H1 (cell line): ENCODE results near the gene HHIPL2. TPM values are rescaled to one million over a fixed set of nuclear protein-coding genes. Genes with fewer than 3 reads are reported as not detected.

Source experiments
- CTCF ChIA-PET: fragments of 300-600 bp; sonication (Branson Sonifier 250); formaldehyde crosslinking; loops from one replicate; lab custom pipeline; 2021; ENCODE audit not compliant: partially characterized antibody; lab: Charles Lee
- POLR2A ChIA-PET: fragments of 300-600 bp; sonication (Branson Sonifier 250); formaldehyde crosslinking; loops from one replicate; lab custom pipeline; 2021; ENCODE audit warnings: inconsistent platforms; ENCODE audit not compliant: partially characterized antibody; lab: Charles Lee
- DNase-seq, 2 experiments: peaks; one replicate each; pipeline versions ENCODE4 v3.0.0 to v3.0.0-alpha.2; 2010 to 2022; ENCODE audit warnings: low spot score in 2 of 2, low read depth in 1 of 2, mixed read lengths in 1 of 2
- FAIRE-seq: peaks from 2 replicates; lab custom pipeline; 2011; peaks lifted over from hg19 to GRCh38; lab: Jason Lieb, UNC
- H2AFZ ChIP-seq: 2 replicates; pipeline ENCODE4 v1.8.1; 2012; ENCODE audit warnings: low read length, inconsistent platforms
- H2AK5ac ChIP-seq: 2 replicates; pipeline ENCODE4 v1.6.1; 2013; ENCODE audit warnings: low read depth, low read length
- H2BK120ac ChIP-seq: replicated peaks from 2 replicates; pipeline ENCODE3; 2013; ENCODE audit warnings: low read depth, low read length, inconsistent platforms
- H2BK12ac ChIP-seq: 2 replicates; pipeline ENCODE4 v1.6.1; 2013; ENCODE audit warnings: low read depth, low read length
- H2BK15ac ChIP-seq: 2 replicates; pipeline ENCODE4 v1.6.1; 2013; ENCODE audit warnings: low read length
- H2BK20ac ChIP-seq: 2 replicates; pipeline ENCODE4 v1.6.1; 2013; ENCODE audit warnings: low read length
- H2BK5ac ChIP-seq: 2 replicates; pipeline ENCODE4 v1.6.1; 2013; ENCODE audit warnings: low read depth, low read length
- H3K14ac ChIP-seq: 2 replicates; pipeline ENCODE4 v1.6.1; 2013; ENCODE audit warnings: inconsistent platforms; ENCODE audit not compliant: insufficient read length
- H3K18ac ChIP-seq: 2 replicates; pipeline ENCODE4 v1.6.1; 2013; ENCODE audit warnings: low read length; ENCODE audit errors: extremely low read depth
- H3K23ac ChIP-seq: 2 replicates; pipeline ENCODE4 v1.6.1; 2013; ENCODE audit warnings: inconsistent platforms; ENCODE audit not compliant: insufficient read length
- H3K23me2 ChIP-seq: 2 replicates; pipeline ENCODE4 v1.6.1; 2013; ENCODE audit warnings: low read depth, low read length
- H3K27ac ChIP-seq: 2 replicates; pipeline ENCODE4 v1.6.1; 2011; ENCODE audit warnings: low read depth, low read length, inconsistent platforms
- H3K27me3 ChIP-seq, 4 experiments: replicated peaks in 1 of 4; 1 replicate in 1 of 4; 2 replicates in 3 of 4; pipeline versions ENCODE4 v1.6.1 to v1.8.1; 2011 to 2013; ENCODE audit warnings: low read length in 3 of 4, mild to moderate bottlenecking in 3 of 4, inconsistent platforms in 2 of 4, mixed read lengths in 2 of 4, moderate library complexity in 1 of 4; ENCODE audit not compliant: control insufficient read depth in 3 of 4, insufficient read depth in 3 of 4; ENCODE audit errors: extremely low read depth in 1 of 4
- H3K36me3 ChIP-seq, 4 experiments: 2 replicates each; pipeline versions ENCODE4 v1.6.1 to v1.8.1; 2011 to 2013; ENCODE audit warnings: mild to moderate bottlenecking in 4 of 4, low read length in 3 of 4, moderate library complexity in 2 of 4, control low read depth in 1 of 4, inconsistent platforms in 1 of 4; ENCODE audit not compliant: insufficient read depth in 4 of 4, control insufficient read depth in 2 of 4
- H3K4ac ChIP-seq: replicated peaks from 2 replicates; pipeline ENCODE3; 2013; ENCODE audit warnings: low read length, low read depth, mixed read lengths, inconsistent platforms; ENCODE audit not compliant: insufficient read length
- H3K4me1 ChIP-seq, 4 experiments: replicated peaks in 1 of 4; 1 replicate in 1 of 4; 2 replicates in 3 of 4; pipeline versions ENCODE4 v1.6.1 to v1.8.1; 2011 to 2013; ENCODE audit warnings: low read length in 3 of 4, inconsistent platforms in 2 of 4, mixed read lengths in 1 of 4; ENCODE audit not compliant: insufficient read depth in 4 of 4, control insufficient read depth in 3 of 4
- H3K4me2 ChIP-seq, 2 experiments: 2 replicates each; pipeline versions ENCODE4 v1.6.1 to v1.8.1; 2011 to 2013; ENCODE audit warnings: low read depth in 2 of 2, low read length in 2 of 2, control low read depth in 1 of 2, inconsistent platforms in 1 of 2, mild to moderate bottlenecking in 1 of 2; ENCODE audit not compliant: insufficient read depth in 1 of 2
- H3K4me3 ChIP-seq, 4 experiments: fragments of 200-600, 300-600 bp in 1 of 4; sonication (generic), shearing (Covaris generic), sonication (Bioruptor Twin) in 1 of 4; 2 replicates each; pipeline versions ENCODE4 v1.5.1 to v1.8.1; 2011 to 2016; ENCODE audit warnings: low read length in 4 of 4, low read depth in 3 of 4, control low read depth in 2 of 4, inconsistent platforms in 2 of 4, mild to moderate bottlenecking in 2 of 4, mixed read lengths in 1 of 4, moderate library complexity in 1 of 4; ENCODE audit not compliant: insufficient read depth in 2 of 4; ENCODE audit errors: extremely low read depth in 1 of 4
- H3K56ac ChIP-seq: replicated peaks from 2 replicates; pipeline ENCODE3; 2013; ENCODE audit warnings: low read depth, mild to moderate bottlenecking, mixed read lengths, low read length, inconsistent platforms; ENCODE audit not compliant: insufficient read length
- H3K79me1 ChIP-seq: 2 replicates; pipeline ENCODE4 v1.6.1; 2013; ENCODE audit warnings: low read depth, low read length, control low read depth
- H3K79me2 ChIP-seq, 2 experiments: 2 replicates each; pipeline versions ENCODE4 v1.6.1 to v1.8.1; 2012 to 2013; ENCODE audit warnings: low read length in 2 of 2, mild to moderate bottlenecking in 2 of 2, inconsistent platforms in 1 of 2; ENCODE audit not compliant: insufficient read depth in 2 of 2, control insufficient read depth in 1 of 2
- H3K9ac ChIP-seq, 4 experiments: replicated peaks in 1 of 4; 1 replicate in 1 of 4; 2 replicates in 3 of 4; pipeline versions ENCODE4 v1.6.1 to v1.8.1; 2011 to 2013; ENCODE audit warnings: low read depth in 3 of 4, low read length in 3 of 4, control low read depth in 2 of 4, mild to moderate bottlenecking in 2 of 4, moderate library complexity in 2 of 4, inconsistent platforms in 1 of 4; ENCODE audit errors: extremely low read depth in 1 of 4
- H3K9me3 ChIP-seq, 2 experiments: 2 replicates each; pipeline versions ENCODE4 v1.6.1 to v1.8.1; 2012 to 2013; ENCODE audit warnings: mild to moderate bottlenecking in 2 of 2, moderate library complexity in 2 of 2, control low read depth in 1 of 2, inconsistent platforms in 1 of 2, low read depth in 1 of 2, low read length in 1 of 2, mixed read lengths in 1 of 2; ENCODE audit not compliant: insufficient read depth in 2 of 2
- H4K20me1 ChIP-seq, 2 experiments: replicated peaks in 1 of 2; 2 replicates each; pipeline versions ENCODE3 to v1.8.1; 2011 to 2013; ENCODE audit warnings: inconsistent platforms in 2 of 2, low read length in 2 of 2, mild to moderate bottlenecking in 1 of 2; ENCODE audit not compliant: insufficient read depth in 2 of 2, control insufficient read depth in 1 of 2
- H4K5ac ChIP-seq: 2 replicates; pipeline ENCODE4 v1.6.1; 2013; ENCODE audit warnings: low read length, low read depth, mixed read lengths, inconsistent platforms; ENCODE audit not compliant: insufficient read length
- H4K8ac ChIP-seq: 2 replicates; pipeline ENCODE4 v1.8.0; 2013; ENCODE audit warnings: mild to moderate bottlenecking, moderate library complexity, low read length, inconsistent platforms; ENCODE audit not compliant: insufficient read depth; ENCODE audit errors: extremely low read depth
- H4K91ac ChIP-seq: replicated peaks from 2 replicates; pipeline ENCODE3; 2013; ENCODE audit warnings: low read length, mixed read lengths, inconsistent platforms; ENCODE audit not compliant: insufficient read length
- CBX8 ChIP-seq: fragments of 300-800, 300-1000 bp; sonication (generic); IDR thresholded peaks from 2 replicates; pipeline ENCODE4 v1.7.1; 2016; ENCODE audit warnings: low read depth, low read length, borderline replicate concordance
- JUN ChIP-seq: IDR thresholded peaks from 2 replicates; pipeline ENCODE4 v1.6.1; 2011; ENCODE audit warnings: low read depth, mild to moderate bottlenecking, improper control_type of control experiment, low read length
- JUND ChIP-seq: IDR thresholded peaks from 2 replicates; pipeline ENCODE4 v1.6.1; 2011; ENCODE audit warnings: mild to moderate bottlenecking, improper control_type of control experiment, low read length
- KDM4A ChIP-seq: IDR thresholded peaks from one replicate; pipeline ENCODE4 v1.7.1; 2012; ENCODE audit warnings: low read depth, mild to moderate bottlenecking, moderate library complexity, low read length, inconsistent platforms; ENCODE audit not compliant: severe bottlenecking
- KDM5A ChIP-seq: fragments of 200-600 bp; IDR thresholded peaks from 2 replicates; pipeline ENCODE4 v1.7.1; 2012; ENCODE audit warnings: mild to moderate bottlenecking, low read length, inconsistent platforms, mixed read lengths
- POLR2A ChIP-seq, 2 experiments: IDR thresholded peaks; 1 replicate in 1 of 2; 2 replicates in 1 of 2; pipeline ENCODE4 v1.6.1; 2011; ENCODE audit warnings: low read depth in 2 of 2, low read length in 2 of 2, mild to moderate bottlenecking in 2 of 2; ENCODE audit errors: control extremely low read depth in 1 of 2
- SP4 ChIP-seq: IDR thresholded peaks from 2 replicates; pipeline ENCODE4 v1.6.1; 2012; ENCODE audit warnings: low read length, inconsistent platforms
- WGBS, 2 experiments: shearing (Covaris generic) in 1 of 2; methylation state at CpG; one replicate each; pipeline versions ENCODE4 v1.1.6 to v1.1.7; 2013 to 2015; ENCODE audit warnings: low lambda C conversion rate in 2 of 2, mixed read lengths in 2 of 2, inconsistent platforms in 1 of 2, low coverage in 1 of 2, missing lambda C conversion rate in 1 of 2; ENCODE audit not compliant: insufficient replicate concordance in 2 of 2, insufficient coverage in 1 of 2, insufficient read length in 1 of 2; ENCODE audit errors: extremely low coverage in 1 of 2, missing lambda C conversion rate in 1 of 2; 5-methylcytosine and 5-hydroxymethylcytosine counted together
- polyA plus RNA-seq, 7 experiments: library from polyadenylated mRNA; depleted of rRNA in 3 of 7; stranded (reverse) in 5 of 7; unstranded in 2 of 7; fragments of >200 nt in 5 of 7; fragments of 200-250 nt in 2 of 7; gene quantifications; 1 replicate in 5 of 7; 2 replicates in 1 of 7; 4 replicates in 1 of 7; pipeline versions ENCODE4 v1.2.1 to v1.2.3, GENCODE V29; 2011 to 2013; ENCODE audit warnings: missing spikeins in 2 of 7, mixed read lengths in 2 of 7
- total RNA-seq: library from RNA; stranded (reverse); fragmentation: NEBNext Ultra II Directional; extraction: Animal tissue kit (Norgen Biotek cat#: 25700); gene quantifications from 2 replicates; pipeline ENCODE4 v1.2.1, GENCODE V29; 2021

The HHIPL2 gene
- total and polyA plus RNA-seq, 2 of the 8 experiments (the other 6 are each of a cell fraction or from before 2014, with no cell fraction given) = 0.08 TPM; not detected in 1

DNA sequence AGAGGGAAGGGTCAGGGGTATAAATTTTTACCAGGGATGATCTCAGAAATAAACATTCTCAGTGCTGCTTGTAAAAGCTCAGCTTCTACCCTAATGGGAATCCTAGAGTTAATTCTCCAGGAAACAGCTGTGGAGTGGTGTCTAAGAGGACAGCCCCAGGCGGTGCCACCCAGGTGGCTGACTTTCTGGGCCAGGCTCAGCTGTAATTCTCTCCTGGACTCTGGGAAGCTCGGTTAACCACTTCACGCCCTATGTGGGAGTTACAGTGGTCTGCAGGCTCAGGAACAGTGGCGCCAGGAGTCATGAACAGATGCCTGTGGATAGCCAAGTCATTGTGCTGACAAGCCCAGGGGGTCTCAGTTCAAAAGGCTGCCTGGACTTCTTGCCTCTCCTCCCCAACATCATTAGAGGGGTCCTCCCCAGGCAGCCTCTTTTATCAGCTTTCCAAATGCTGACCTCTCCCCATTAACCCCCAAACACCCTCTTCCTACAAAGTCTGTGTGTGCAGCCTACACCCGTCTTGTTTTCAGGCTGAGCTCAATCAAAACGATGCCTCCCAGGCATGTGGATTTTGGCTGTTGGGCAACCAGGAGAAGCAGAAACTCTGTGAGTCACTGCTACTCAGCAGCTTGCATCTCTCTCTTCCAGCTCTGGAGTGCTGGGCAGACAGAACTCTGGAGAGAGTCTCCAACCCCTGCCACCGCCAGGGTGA is 1.2 kb downstream of the HHIPL2 start:
- TF ChIP-seq SP4 (no peak), KDM4A (no peak), POLR2A (IDR thresholded peaks at IDR 0.05; ENCODE audit: control extremely low read depth in 1 of 2, low read depth in 2 of 2, low read length in 2 of 2) (no peak), KDM5A (no peak), JUN (no peak), JUND (no peak), CBX8 (no peak)
- H3K27ac ChIP-seq = no peak overlapping the region
- H2BK15ac ChIP-seq = no peak overlapping the region
- no peak overlapping the region for H3K18ac ChIP-seq
- ChIA-PET POLR2A (interaction anchor here (1.0 to 1.3 kb wide), 3 partner anchors 10 to 43 kb away, joined by 3 to 4 read pairs (median 4); partner anchors contain the start of gene TAF1A), CTCF (interaction anchor here (0.6 to 3.0 kb wide), 7 partner anchors 12 to 88 kb away, joined by 3 to 20 read pairs (median 3); partner anchors contain the start of gene TAF1A)
- FAIRE-seq (no peak), DNase-seq (no peak)
- H2BK120ac ChIP-seq = no peak overlapping the region
- H3K9me3 ChIP-seq = no peaks in the 10 kb centered on the region
- no peak overlapping the region for H3K23ac ChIP-seq
- H4K91ac ChIP-seq = no peak overlapping the region
- H4K5ac ChIP-seq = no peak overlapping the region
- 79% methylated on average over 7 of the region's 7 CpGs; no CpG with 5 or more reads in 1 of the 2 experiments for WGBS, 2 experiments
- no peaks in the 10 kb centered on the region for H3K27me3 ChIP-seq
- H2BK5ac ChIP-seq = no peak overlapping the region
- H4K8ac ChIP-seq = no peak overlapping the region
- no peaks in the 10 kb centered on the region for H3K23me2 ChIP-seq
- H2BK12ac ChIP-seq = no peak overlapping the region
- H4K20me1 ChIP-seq = no peaks in the 10 kb centered on the region
- no peak overlapping the region for H2AK5ac ChIP-seq
- H3K4me3 ChIP-seq = no peak overlapping the region
- no peak overlapping the region for H3K4ac ChIP-seq
- no peaks in the 10 kb centered on the region for H3K36me3 ChIP-seq
- H3K56ac ChIP-seq = no peak overlapping the region
- H3K79me1 ChIP-seq = no peaks in the 10 kb centered on the region
- no peak overlapping the region for H3K9ac ChIP-seq
- no peak overlapping the region for H3K4me2 ChIP-seq
- H3K4me1 ChIP-seq = no peaks in the 10 kb centered on the region; a peak in 1 of 7 replicates
- H3K14ac ChIP-seq = no peak overlapping the region
- H2BK20ac ChIP-seq = no peak overlapping the region
- no peaks in the 10 kb centered on the region for H3K79me2 ChIP-seq
- no peak overlapping the region for H2AFZ ChIP-seq
